ENCODE data around the gene CXXC1. TPM values are rescaled to one million over a fixed set of nuclear protein-coding genes. Genes with fewer than 3 reads are reported as not detected.
"Not testable (repeated sequence)": the region's sequence is repeated elsewhere in the genome, so short reads cannot be mapped to it uniquely, and the experiment has no call there.

The CXXC1 gene
- total RNA-seq, 1 donor from 2014 or later, result 60.2 TPM

DNA sequence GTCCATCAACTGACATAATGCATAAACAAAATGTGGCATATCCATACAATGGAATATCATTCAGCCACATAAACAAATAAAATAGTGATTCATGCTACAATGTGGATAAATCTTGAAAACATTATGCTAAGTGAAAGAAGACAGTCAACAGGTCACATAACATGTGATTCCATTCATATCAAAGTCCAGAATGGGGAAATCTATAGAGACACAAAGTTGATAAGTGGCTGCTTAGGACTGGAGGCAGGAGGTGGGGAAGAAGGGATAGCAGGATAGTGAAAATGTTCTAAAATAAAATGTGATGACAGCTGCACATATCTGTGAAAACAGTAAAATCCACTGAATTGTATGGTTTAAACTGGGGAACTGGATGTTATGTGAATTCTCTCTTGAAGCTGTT lies 39.9 kb downstream of the CXXC1 start:
- Histone ChIP-seq H3K9me3 (no peaks in the 10 kb centered on the region), H3K4me1 (no peaks in the 10 kb centered on the region), H3K4me3 (no peak overlapping the region), H3K36me3 (no peaks in the 10 kb centered on the region), H3K27ac (no peak overlapping the region), H3K27me3 (ENCODE audit: low read depth) (no peaks in the 10 kb centered on the region)
- DNase-seq, result no peak
- intact Hi-C loops (cut with DNase I), result no loop called here
- TF ChIP-seq, protein P1, sequence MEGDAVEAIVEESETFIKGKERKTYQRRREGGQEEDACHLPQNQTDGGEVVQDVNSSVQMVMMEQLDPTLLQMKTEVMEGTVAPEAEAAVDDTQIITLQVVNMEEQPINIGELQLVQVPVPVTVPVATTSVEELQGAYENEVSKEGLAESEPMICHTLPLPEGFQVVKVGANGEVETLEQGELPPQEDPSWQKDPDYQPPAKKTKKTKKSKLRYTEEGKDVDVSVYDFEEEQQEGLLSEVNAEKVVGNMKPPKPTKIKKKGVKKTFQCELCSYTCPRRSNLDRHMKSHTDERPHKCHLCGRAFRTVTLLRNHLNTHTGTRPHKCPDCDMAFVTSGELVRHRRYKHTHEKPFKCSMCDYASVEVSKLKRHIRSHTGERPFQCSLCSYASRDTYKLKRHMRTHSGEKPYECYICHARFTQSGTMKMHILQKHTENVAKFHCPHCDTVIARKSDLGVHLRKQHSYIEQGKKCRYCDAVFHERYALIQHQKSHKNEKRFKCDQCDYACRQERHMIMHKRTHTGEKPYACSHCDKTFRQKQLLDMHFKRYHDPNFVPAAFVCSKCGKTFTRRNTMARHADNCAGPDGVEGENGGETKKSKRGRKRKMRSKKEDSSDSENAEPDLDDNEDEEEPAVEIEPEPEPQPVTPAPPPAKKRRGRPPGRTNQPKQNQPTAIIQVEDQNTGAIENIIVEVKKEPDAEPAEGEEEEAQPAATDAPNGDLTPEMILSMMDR (IDR thresholded peaks at IDR 0.05), result no peak
- ATAC-seq, result no peak

DNA sequence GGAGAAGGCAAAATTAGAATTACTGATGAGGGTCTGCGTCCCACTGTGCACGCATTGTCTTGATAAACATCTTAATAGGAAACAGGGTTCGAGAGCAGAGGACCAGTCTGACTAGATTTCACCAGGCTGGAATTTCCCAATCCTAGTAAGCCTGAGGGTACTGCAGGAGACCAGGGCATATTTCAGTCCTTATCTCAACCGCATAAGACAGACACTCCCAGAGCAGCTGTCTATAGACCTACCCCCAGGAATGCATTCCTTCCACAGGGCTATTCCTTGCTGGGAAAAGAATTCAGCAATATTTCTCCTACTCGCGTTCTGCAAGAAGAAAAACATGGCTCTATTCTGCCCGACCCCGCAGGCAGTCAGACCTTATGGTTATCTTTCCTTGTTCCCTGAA lies 45.7 kb downstream of the CXXC1 start:
- DNase-seq; H3K4me3 ChIP-seq; intact Hi-C loops (cut with DNase I); ATAC-seq; H3K9me3 ChIP-seq; H3K36me3 ChIP-seq; H3K4me1 ChIP-seq; H3K27me3 ChIP-seq (ENCODE audit: low read depth); H3K27ac ChIP-seq: not testable (repeated sequence)

DNA sequence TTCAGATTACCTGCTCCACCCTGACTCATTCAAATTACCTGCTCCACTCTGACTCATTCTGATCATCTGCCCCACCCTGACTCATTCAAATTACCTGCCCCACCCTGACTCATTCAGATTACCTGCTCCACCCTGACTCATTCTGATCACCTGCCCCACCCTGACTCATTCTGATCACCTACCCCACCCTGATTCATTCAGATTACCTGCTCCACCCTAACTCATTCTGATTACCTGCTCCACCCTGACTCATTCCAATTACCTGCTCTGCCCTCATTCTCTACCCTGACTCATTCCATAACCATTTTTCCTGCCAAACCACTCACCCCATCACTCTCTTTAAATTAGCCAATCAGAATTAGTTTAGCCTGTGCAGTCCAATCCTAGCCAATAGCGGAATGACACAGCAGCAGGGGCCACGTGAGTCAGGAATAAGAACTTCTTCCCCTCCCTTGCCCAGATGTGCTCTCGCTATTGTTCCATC lies 47.4 kb downstream of the CXXC1 start:
- H3K4me3 ChIP-seq, result no peak overlapping the region
- intact Hi-C loops (cut with DNase I), result no loop called here
- ATAC-seq (no peak), DNase-seq (no peak)
- H3K36me3 ChIP-seq, result no peaks in the 10 kb centered on the region
- H3K27me3 ChIP-seq (ENCODE audit: low read depth), result no peaks in the 10 kb centered on the region
- TF ChIP-seq, protein P1 (IDR thresholded peaks at IDR 0.05), result no peak
- no peaks in the 10 kb centered on the region for H3K4me1 ChIP-seq
- H3K27ac ChIP-seq, result no peak overlapping the region
- H3K9me3 ChIP-seq, result no peaks in the 10 kb centered on the region

DNA sequence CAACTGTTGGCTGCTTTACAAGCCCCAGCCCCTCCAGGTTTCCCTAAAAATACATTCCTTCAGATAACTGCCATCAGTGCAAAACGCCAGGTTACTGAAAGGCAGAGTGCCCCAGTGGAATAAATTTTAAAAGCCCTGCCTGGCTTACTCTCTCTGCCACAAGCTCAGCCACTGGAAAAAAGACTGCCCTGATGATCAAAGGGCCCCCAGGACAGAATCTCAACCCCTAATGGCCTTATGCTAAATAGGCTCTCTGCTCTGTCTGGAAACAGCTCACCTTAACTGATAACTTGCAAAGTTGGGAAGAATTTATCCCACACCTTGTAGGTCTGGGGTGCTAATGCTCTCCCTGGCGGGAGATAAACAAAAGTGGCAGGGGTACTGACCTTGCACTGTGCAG lies 55.1 kb downstream of the CXXC1 start:
- H3K36me3 ChIP-seq, result no peaks in the 10 kb centered on the region
- no peak for DNase-seq

More for the DNA sequence above, 55.1 kb downstream of the CXXC1 start:
- Histone ChIP-seq H3K27me3 (ENCODE audit: low read depth) (no peaks in the 10 kb centered on the region), H3K4me3 (no peak overlapping the region), H3K27ac (no peak overlapping the region), H3K4me1 (no peaks in the 10 kb centered on the region), H3K9me3 (no peaks in the 10 kb centered on the region)
- TF ChIP-seq, protein P1 (IDR thresholded peaks at IDR 0.05), result no peak
- ATAC-seq, result no peak
- intact Hi-C loops (cut with DNase I), result no loop called here

Other genes starting within 250 kb of the CXXC1 start
- 23.3 TPM for gene MYO5B, start 92.5 kb downstream of the CXXC1 start, total RNA-seq
- 3.7 TPM for gene CFAP53, start 21.2 kb downstream of the CXXC1 start, total RNA-seq
- 64.1 TPM for gene MBD1, start 6.2 kb downstream of the CXXC1 start, total RNA-seq
- 1.2 TPM for gene SKA1, start 87.4 kb upstream of the CXXC1 start, total RNA-seq